Measurements from ENCODE around the gene RUNX2.

Gene RUNX2

GRCh38 chr6:45469663-45470062 is 141.5 kb downstream of the RUNX2 start:
- in situ Hi-C loops (cut with HindIII; ENCODE audit: low pct_ligation_motif_present, low pct_unique_long_range_greater_than_20kb, low sequenced_read_pairs) = no loop called here
- DNase-seq = no peak

GRCh38 chr6:45470131-45470738 is 142.1 kb downstream of the RUNX2 start:
- in situ Hi-C loops (cut with HindIII; ENCODE audit: low pct_ligation_motif_present, low pct_unique_long_range_greater_than_20kb, low sequenced_read_pairs) = no loop called here
- no peak for DNase-seq

DNA sequence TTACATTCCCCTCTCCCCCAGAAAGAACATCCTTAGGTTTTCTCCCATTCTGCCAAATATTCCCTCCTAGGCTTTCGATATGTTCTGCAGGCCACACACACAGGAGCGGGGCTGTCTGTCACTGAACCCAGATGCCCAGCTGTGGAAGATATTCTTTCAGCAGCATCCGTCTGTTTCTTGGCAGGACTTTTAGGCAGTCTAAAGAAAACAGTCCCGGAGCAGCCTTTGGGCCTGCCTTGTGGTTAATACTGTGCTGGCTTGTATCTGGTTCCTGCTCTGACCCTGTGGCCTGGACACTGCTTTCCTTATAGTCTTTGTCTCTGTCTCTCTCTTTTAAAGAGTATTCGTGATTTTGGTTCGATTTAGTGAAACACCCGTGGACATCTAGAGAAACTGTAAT is 144.3 kb downstream of the RUNX2 start:
- no peak for DNase-seq
- in situ Hi-C loops (cut with HindIII; ENCODE audit: low pct_ligation_motif_present, low pct_unique_long_range_greater_than_20kb, low sequenced_read_pairs) = no loop called here

- in situ Hi-C loops (cut with HindIII; ENCODE audit: low pct_ligation_motif_present, low pct_unique_long_range_greater_than_20kb, low sequenced_read_pairs) = no loop called here
- DNase-seq = no peak
These were observed 145.2 kb downstream of the RUNX2 start for GRCh38 chr6:45473121-45473993.

DNA sequence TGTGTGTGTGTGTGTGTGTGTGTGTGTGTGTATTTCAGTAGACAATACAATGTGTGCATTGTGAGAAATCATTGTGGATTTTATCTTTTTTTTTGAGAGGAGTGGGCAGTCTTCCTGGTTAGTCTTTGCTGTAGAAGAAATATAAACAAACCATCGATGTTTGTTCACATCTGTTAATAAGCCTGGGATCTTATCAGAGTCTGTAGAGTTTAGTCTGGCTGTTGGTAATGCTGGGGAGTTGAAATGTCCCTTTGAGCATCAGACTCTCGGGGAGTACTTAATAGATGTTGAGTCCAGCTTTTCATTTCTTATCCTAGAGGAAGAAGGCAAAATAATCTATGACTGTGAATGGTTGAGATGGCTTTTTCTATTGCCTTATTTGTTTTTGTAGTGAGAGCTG is 146.2 kb downstream of the RUNX2 start:
- in situ Hi-C loops (cut with HindIII; ENCODE audit: low pct_ligation_motif_present, low pct_unique_long_range_greater_than_20kb, low sequenced_read_pairs) = no loop called here
- no peak for DNase-seq

- in situ Hi-C loops (cut with HindIII; ENCODE audit: low pct_ligation_motif_present, low pct_unique_long_range_greater_than_20kb, low sequenced_read_pairs) = no loop called here
- DNase-seq = no peak
These were observed 148.2 kb downstream of the RUNX2 start for GRCh38 chr6:45476341-45476740.

- no peak for DNase-seq
- in situ Hi-C loops (cut with HindIII; ENCODE audit: low pct_ligation_motif_present, low pct_unique_long_range_greater_than_20kb, low sequenced_read_pairs) = no loop called here
These were observed 149.1 kb downstream of the RUNX2 start for GRCh38 chr6:45477278-45477677.

GRCh38 chr6:45477790-45478189 is 149.7 kb downstream of the RUNX2 start:
- no peak for DNase-seq
- in situ Hi-C loops (cut with HindIII; ENCODE audit: low pct_ligation_motif_present, low pct_unique_long_range_greater_than_20kb, low sequenced_read_pairs) = no loop called here

DNA sequence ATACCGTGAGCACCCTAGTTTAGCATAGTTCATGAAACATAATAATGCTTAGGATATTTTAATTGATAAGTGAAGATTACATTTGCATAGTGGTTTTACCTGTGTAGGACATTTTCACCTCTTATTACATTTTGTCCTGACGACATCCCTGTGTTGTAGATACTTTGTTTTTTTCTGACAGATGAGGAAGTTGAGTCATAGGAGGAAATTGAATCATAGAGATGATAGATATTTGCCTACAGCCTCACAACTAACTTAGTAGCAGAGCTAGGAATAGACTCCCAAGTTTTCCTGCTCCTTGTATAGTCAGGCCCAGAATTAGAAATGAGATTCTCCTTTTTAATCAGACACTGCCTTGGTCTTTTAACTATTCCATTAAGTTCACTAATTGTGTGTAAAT is 150.1 kb downstream of the RUNX2 start:
- peak; percentile 26 for DNase-seq
- in situ Hi-C loops (cut with HindIII; ENCODE audit: low pct_ligation_motif_present, low pct_unique_long_range_greater_than_20kb, low sequenced_read_pairs) = no loop called here

DNA sequence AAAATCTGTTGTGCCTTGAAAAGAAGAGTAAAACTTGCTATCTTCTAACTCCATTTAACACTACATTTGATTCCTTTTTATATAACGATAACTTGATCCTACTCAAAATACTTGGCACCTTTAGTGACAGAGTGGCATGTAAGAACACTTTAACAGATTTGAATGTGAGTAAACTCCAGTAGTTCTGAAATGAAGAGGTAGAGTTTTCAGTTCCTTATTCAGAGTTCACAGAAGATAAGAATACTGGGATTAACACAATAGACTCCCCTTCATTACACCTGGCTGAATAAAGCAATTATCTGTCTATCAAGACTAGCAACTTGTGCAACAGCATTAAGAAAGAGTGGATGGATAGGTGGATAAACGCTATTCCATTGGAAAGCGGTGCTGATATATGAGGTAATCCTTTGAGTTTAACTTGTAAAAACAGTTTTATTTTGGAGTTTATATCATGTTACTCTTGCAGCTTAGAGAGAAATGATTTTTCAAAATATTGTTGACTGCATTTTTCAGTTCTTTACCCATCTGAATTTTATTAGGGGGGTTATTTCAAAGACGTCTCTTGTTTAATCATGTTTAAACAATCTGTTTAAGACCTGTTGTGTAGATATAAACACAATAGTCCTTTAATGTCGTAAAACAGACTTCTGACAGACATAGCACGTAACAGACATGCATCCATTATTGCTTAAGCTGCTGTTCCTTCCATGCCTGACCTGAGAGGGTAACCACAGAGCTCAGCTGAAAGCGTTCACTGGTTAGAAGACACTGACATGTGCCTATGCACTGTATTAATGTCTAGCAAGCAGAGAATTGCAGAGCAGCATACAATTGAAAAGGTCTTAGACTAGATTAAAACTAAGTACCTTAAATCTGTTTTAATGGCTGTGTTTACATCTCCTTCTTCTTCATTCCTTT is 152.0 kb downstream of the RUNX2 start:
- in situ Hi-C loops (cut with HindIII; ENCODE audit: low pct_ligation_motif_present, low pct_unique_long_range_greater_than_20kb, low sequenced_read_pairs) = no loop called here
- no peak for DNase-seq

GRCh38 chr6:45480752-45481415 is 152.8 kb downstream of the RUNX2 start:
- DNase-seq = no peak
- in situ Hi-C loops (cut with HindIII; ENCODE audit: low pct_ligation_motif_present, low pct_unique_long_range_greater_than_20kb, low sequenced_read_pairs) = no loop called here

GRCh38 chr6:45483021-45483420 is 154.9 kb downstream of the RUNX2 start:
- no peak for DNase-seq
- in situ Hi-C loops (cut with HindIII; ENCODE audit: low pct_ligation_motif_present, low pct_unique_long_range_greater_than_20kb, low sequenced_read_pairs) = no loop called here

- in situ Hi-C loops (cut with HindIII; ENCODE audit: low pct_ligation_motif_present, low pct_unique_long_range_greater_than_20kb, low sequenced_read_pairs) = no loop called here
- DNase-seq = no peak
These were observed 155.4 kb downstream of the RUNX2 start for GRCh38 chr6:45483501-45483900.

- DNase-seq = no peak
- in situ Hi-C loops (cut with HindIII; ENCODE audit: low pct_ligation_motif_present, low pct_unique_long_range_greater_than_20kb, low sequenced_read_pairs) = no loop called here
These were observed 158.6 kb downstream of the RUNX2 start for GRCh38 chr6:45486736-45487135.

DNA sequence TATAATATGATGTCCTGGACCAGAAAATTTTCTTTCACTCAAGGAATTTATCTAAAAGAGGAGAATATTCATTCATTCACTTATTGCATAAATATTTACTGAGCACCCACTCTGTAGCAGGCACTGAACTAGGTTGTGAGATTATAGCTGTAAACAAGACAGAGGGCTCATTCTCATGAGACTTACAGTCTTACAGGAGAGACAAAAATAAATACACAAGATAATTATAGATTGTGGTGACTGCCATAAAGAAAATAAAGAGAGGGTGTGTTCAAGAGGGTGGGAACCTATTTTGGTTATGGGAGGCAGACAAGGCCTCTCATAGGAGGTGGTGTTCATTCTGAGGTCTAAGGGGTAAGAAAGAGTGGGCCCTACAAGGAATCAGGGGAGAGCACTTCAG is 159.5 kb downstream of the RUNX2 start:
- in situ Hi-C loops (cut with HindIII; ENCODE audit: low pct_ligation_motif_present, low pct_unique_long_range_greater_than_20kb, low sequenced_read_pairs) = no loop called here
- DNase-seq = no peak

GRCh38 chr6:45488269-45488668 is 160.1 kb downstream of the RUNX2 start:
- DNase-seq = no peak
- in situ Hi-C loops (cut with HindIII; ENCODE audit: low pct_ligation_motif_present, low pct_unique_long_range_greater_than_20kb, low sequenced_read_pairs) = no loop called here

- in situ Hi-C loops (cut with HindIII; ENCODE audit: low pct_ligation_motif_present, low pct_unique_long_range_greater_than_20kb, low sequenced_read_pairs) = no loop called here
- no peak for DNase-seq
These were observed 160.8 kb downstream of the RUNX2 start for GRCh38 chr6:45488889-45489288.

DNA sequence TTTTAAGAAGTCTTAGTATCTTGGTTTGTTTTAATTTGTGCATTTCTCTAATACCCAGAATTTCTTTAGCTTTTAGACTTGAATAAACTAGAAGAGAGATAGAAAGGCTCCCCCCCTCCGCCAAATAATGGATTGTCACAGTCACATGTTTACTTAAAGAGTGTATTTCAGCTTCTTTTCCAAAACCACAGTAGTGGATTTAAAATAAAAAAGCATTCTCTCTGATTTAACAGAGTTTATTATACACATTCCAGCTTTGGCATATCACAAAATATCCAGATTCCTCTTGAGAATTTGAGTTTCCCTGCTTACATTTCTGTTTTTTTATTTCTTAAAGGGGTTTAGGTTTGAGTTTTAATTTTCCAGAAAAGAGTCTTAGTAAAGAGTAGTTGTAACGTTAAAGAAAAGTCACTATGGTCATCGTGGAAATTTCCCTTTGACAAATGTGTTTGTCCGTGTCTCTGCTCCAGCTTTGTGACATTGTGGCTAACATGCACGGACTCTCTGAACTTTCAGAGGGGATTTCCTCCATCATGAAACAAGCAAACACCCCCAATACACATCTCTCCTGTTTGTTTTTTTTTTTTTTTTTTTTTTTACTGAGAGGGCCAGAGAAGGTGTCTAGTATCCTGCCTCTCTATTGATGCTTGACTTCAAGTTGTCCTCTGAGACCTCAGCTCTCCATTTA is 163.1 kb downstream of the RUNX2 start:
- in situ Hi-C loops (cut with HindIII; ENCODE audit: low pct_ligation_motif_present, low pct_unique_long_range_greater_than_20kb, low sequenced_read_pairs) = no loop called here
- DNase-seq = no peak
